ENCODE results near the gene MYH11. TPM values are rescaled to one million over a fixed set of nuclear protein-coding genes. Genes with fewer than 3 reads are reported as not detected.
A peak's percentile ranks its signal among the peaks of the same experiment; 100 is the strongest.

MYH11 gene
- total and polyA plus RNA-seq, 2 of the 13 experiments (the other 11 are each of a cell fraction or from before 2014, with no cell fraction given): not detected

- TF ChIP-seq HNF4G (IDR thresholded peaks at IDR 0.05; ENCODE audit: borderline replicate concordance, low read depth, low read length) (no peak), HNF4G (CRISPR knock-in tag; IDR thresholded peaks at IDR 0.05; ENCODE audit: borderline replicate concordance, low read depth) (no peak), ZNF263 (CRISPR knock-in tag; IDR thresholded peaks at IDR 0.05) (peak; percentile 63), SSRP1 (CRISPR knock-in tag; IDR thresholded peaks at IDR 0.05) (no peak), KLF9 (CRISPR knock-in tag; IDR thresholded peaks at IDR 0.05; ENCODE audit: low read depth) (no peak), ZNF800 (CRISPR knock-in tag; IDR thresholded peaks at IDR 0.05) (0 out of 2 replicates have a peak, but pooled peaks have one; percentile 73), PATZ1 (CRISPR knock-in tag; IDR thresholded peaks at IDR 0.05) (peak; percentile 53; the same call in 1 of the 2 replicates), ZMAT3 (CRISPR knock-in tag; conservative IDR thresholded peaks at IDR 0.05) (no peak), NR2F6 (IDR thresholded peaks at IDR 0.05) (no peak), NR2F6 (CRISPR knock-in tag; IDR thresholded peaks at IDR 0.05) (no peak), ELK4 (CRISPR knock-in tag; IDR thresholded peaks at IDR 0.05; ENCODE audit: borderline replicate concordance) (no peak), ZC3H13 (CRISPR knock-in tag; IDR thresholded peaks at IDR 0.05) (no peak), PRDM4 (CRISPR knock-in tag; IDR thresholded peaks at IDR 0.05; ENCODE audit: borderline replicate concordance) (no peak), THYN1 (CRISPR knock-in tag; IDR thresholded peaks at IDR 0.05; ENCODE audit: borderline replicate concordance, low read depth) (no peak), TAF1 (CRISPR knock-in tag; IDR thresholded peaks at IDR 0.05) (no peak), MYNN (CRISPR knock-in tag; IDR thresholded peaks at IDR 0.05; ENCODE audit: low read depth) (no peak; the same call in 1 of the 2 replicates)
- TF ChIP-seq, protein P1, sequence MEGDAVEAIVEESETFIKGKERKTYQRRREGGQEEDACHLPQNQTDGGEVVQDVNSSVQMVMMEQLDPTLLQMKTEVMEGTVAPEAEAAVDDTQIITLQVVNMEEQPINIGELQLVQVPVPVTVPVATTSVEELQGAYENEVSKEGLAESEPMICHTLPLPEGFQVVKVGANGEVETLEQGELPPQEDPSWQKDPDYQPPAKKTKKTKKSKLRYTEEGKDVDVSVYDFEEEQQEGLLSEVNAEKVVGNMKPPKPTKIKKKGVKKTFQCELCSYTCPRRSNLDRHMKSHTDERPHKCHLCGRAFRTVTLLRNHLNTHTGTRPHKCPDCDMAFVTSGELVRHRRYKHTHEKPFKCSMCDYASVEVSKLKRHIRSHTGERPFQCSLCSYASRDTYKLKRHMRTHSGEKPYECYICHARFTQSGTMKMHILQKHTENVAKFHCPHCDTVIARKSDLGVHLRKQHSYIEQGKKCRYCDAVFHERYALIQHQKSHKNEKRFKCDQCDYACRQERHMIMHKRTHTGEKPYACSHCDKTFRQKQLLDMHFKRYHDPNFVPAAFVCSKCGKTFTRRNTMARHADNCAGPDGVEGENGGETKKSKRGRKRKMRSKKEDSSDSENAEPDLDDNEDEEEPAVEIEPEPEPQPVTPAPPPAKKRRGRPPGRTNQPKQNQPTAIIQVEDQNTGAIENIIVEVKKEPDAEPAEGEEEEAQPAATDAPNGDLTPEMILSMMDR (CRISPR knock-in tag; IDR thresholded peaks at IDR 0.05): peak; percentile 91
- TF ChIP-seq, protein P2, sequence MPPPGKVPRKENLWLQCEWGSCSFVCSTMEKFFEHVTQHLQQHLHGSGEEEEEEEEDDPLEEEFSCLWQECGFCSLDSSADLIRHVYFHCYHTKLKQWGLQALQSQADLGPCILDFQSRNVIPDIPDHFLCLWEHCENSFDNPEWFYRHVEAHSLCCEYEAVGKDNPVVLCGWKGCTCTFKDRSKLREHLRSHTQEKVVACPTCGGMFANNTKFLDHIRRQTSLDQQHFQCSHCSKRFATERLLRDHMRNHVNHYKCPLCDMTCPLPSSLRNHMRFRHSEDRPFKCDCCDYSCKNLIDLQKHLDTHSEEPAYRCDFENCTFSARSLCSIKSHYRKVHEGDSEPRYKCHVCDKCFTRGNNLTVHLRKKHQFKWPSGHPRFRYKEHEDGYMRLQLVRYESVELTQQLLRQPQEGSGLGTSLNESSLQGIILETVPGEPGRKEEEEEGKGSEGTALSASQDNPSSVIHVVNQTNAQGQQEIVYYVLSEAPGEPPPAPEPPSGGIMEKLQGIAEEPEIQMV (CRISPR knock-in tag; IDR thresholded peaks at IDR 0.05; ENCODE audit: low read depth): 0 out of 2 replicates have a peak, but pooled peaks have one; percentile 13
- TF ChIP-seq, protein P3, sequence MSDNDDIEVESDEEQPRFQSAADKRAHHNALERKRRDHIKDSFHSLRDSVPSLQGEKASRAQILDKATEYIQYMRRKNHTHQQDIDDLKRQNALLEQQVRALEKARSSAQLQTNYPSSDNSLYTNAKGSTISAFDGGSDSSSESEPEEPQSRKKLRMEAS (IDR thresholded peaks at IDR 0.05): peak; percentile 87
Observed at GRCh38 chr16:15777533-15778203, 79.2 kb downstream of the MYH11 start (continued).

Measured in HepG2 (cell line).